ENCODE data around the gene PTGES3L. TPM values are rescaled to one million over a fixed set of nuclear protein-coding genes. Genes with fewer than 3 reads are reported as not detected.
"Not testable (repeated sequence)": the region's sequence is repeated elsewhere in the genome, so short reads cannot be mapped to it uniquely, and the experiment has no call there.

The PTGES3L gene
- total RNA-seq, 1 donor from 2014 or later: 1.3 TPM

GRCh38 chr17:42922294-42922693, 57.6 kb downstream of the PTGES3L start:
- no peak for TF ChIP-seq CTCF (conservative IDR thresholded peaks at IDR 0.05; ENCODE audit: low read depth, low read length)
- no peak overlapping the region for H3K4me3 ChIP-seq (ENCODE audit: low read depth, low read length)
- no peak for DNase-seq (ENCODE audit: low read depth)

GRCh38 chr17:42920922-42921321, 59.0 kb downstream of the PTGES3L start:
- no peak for DNase-seq (ENCODE audit: low read depth)
- no peak for TF ChIP-seq CTCF (conservative IDR thresholded peaks at IDR 0.05; ENCODE audit: low read depth, low read length)
- H3K4me3 ChIP-seq (ENCODE audit: low read depth, low read length): no peak overlapping the region

GRCh38 chr17:42920106-42920900, 59.6 kb downstream of the PTGES3L start:
- no peak for TF ChIP-seq CTCF (conservative IDR thresholded peaks at IDR 0.05; ENCODE audit: low read depth, low read length)
- no peak for DNase-seq (ENCODE audit: low read depth)
- H3K4me3 ChIP-seq (ENCODE audit: low read depth, low read length): no peak overlapping the region

GRCh38 chr17:42919522-42920077, 60.3 kb downstream of the PTGES3L start:
- DNase-seq (ENCODE audit: low read depth); H3K4me3 ChIP-seq (ENCODE audit: low read depth, low read length): not testable (repeated sequence)

GRCh38 chr17:42918902-42919521, 60.9 kb downstream of the PTGES3L start:
- TF ChIP-seq CTCF (conservative IDR thresholded peaks at IDR 0.05; ENCODE audit: low read depth, low read length): no peak
- no peak overlapping the region for H3K4me3 ChIP-seq (ENCODE audit: low read depth, low read length)
- no peak for DNase-seq (ENCODE audit: low read depth)

Other genes with a start within 250 kb of the PTGES3L start
- gene EZH1, start 235.0 kb downstream of the PTGES3L start, total RNA-seq: 6.9 and 14.4 TPM in 2 replicates
- gene RAMP2, start 218.9 kb downstream of the PTGES3L start, total RNA-seq: 1.0 and 4.3 TPM in 2 replicates
- gene VPS25, start 206.6 kb downstream of the PTGES3L start, total RNA-seq: 90.1 and 136 TPM in 2 replicates
- gene WNK4, start 199.5 kb downstream of the PTGES3L start, total RNA-seq: 2.3 and 11.3 TPM in 2 replicates
- gene COA3, start 181.4 kb downstream of the PTGES3L start, total RNA-seq: 85.6 and 95.0 TPM in 2 replicates
- gene CNTD1, start 181.2 kb downstream of the PTGES3L start, total RNA-seq: not detected in 2 replicates
- 52.2 and 68.4 TPM in 2 replicates for gene BECN1, start 155.8 kb downstream of the PTGES3L start, total RNA-seq
- gene PSME3, start 146.7 kb downstream of the PTGES3L start, total RNA-seq: 126 and 190 TPM in 2 replicates
- 0.22 TPM in 1 of 2 replicates, not detected in the other for gene AOC2, start 135.5 kb downstream of the PTGES3L start, total RNA-seq
- not detected in 2 replicates for gene AOC3, start 128.9 kb downstream of the PTGES3L start, total RNA-seq
- gene G6PC1, start 79.3 kb downstream of the PTGES3L start, total RNA-seq: not detected in 2 replicates
- 23.0 and 39.1 TPM in 2 replicates for gene AARSD1, start 15.6 kb downstream of the PTGES3L start, total RNA-seq
- gene RUNDC1, start 485 bp upstream of the PTGES3L start, total RNA-seq: 8.1 and 14.0 TPM in 2 replicates
- 1,399 and 1,932 TPM in 2 replicates for gene RPL27, start 18.3 kb upstream of the PTGES3L start, total RNA-seq
- gene IFI35, start 26.7 kb upstream of the PTGES3L start, total RNA-seq: 17.6 and 21.2 TPM in 2 replicates
- gene VAT1, start 42.3 kb upstream of the PTGES3L start, total RNA-seq: 205 and 243 TPM in 2 replicates
- gene RND2, start 45.2 kb upstream of the PTGES3L start, total RNA-seq: 0.36 and 0.40 TPM in 2 replicates
- gene BRCA1, start 145.3 kb upstream of the PTGES3L start, total RNA-seq: 29.5 and 42.0 TPM in 2 replicates
- 32.1 and 33.6 TPM in 2 replicates for gene NBR1, start 191.1 kb upstream of the PTGES3L start, total RNA-seq
- 3.2 and 3.3 TPM in 2 replicates for gene TMEM106A, start 231.8 kb upstream of the PTGES3L start, total RNA-seq
- not detected in 2 replicates for gene CCDC200, start 248.5 kb upstream of the PTGES3L start, total RNA-seq

Measured in epithelial cell of proximal tubule (primary cell).